DMS53 treated with DMSO at 0.1 percent for 48 hours (cell line): ENCODE measurements around the gene DISC1.
A peak's percentile ranks its signal among the peaks of the same experiment; 100 is the strongest.

Experiments used
- DNase-seq: peaks from one replicate; lab custom pipeline; 2025; ENCODE audit not compliant: unreplicated experiment; lab: John Stamatoyannopoulos, UW

The DISC1 gene

GRCh38 chr1:232018231-232019025, 391.8 kb downstream of the DISC1 start:
- DNase-seq, result no peak

GRCh38 chr1:232019026-232019340, 392.4 kb downstream of the DISC1 start:
- no peak for DNase-seq

- DNase-seq, result no peak
Measured at GRCh38 chr1:232020352-232020751, 393.8 kb downstream of the DISC1 start.

- DNase-seq, result no peak
Measured at GRCh38 chr1:232029315-232029714, 402.7 kb downstream of the DISC1 start.

- DNase-seq, result no peak
Measured at GRCh38 chr1:232031156-232031555, 404.6 kb downstream of the DISC1 start.

GRCh38 chr1:232033285-232033684, 406.7 kb downstream of the DISC1 start:
- peak; percentile 31 for DNase-seq

- DNase-seq, result no peak
Measured at GRCh38 chr1:232034556-232034955, 408.0 kb downstream of the DISC1 start.

GRCh38 chr1:232036181-232036933, 409.8 kb downstream of the DISC1 start:
- no peak for DNase-seq

- DNase-seq, result no peak
Measured at GRCh38 chr1:232037774-232038388, 411.3 kb downstream of the DISC1 start.

GRCh38 chr1:232038706-232039677, 412.4 kb downstream of the DISC1 start:
- no peak for DNase-seq

- no peak for DNase-seq
Measured at GRCh38 chr1:232040260-232040659, 413.7 kb downstream of the DISC1 start.

- no peak for DNase-seq
Measured at GRCh38 chr1:232044728-232045127, 418.1 kb downstream of the DISC1 start.

GRCh38 chr1:232045139-232045994, 418.8 kb downstream of the DISC1 start:
- no peak for DNase-seq

GRCh38 chr1:232046451-232047306, 420.1 kb downstream of the DISC1 start:
- DNase-seq, result no peak

- no peak for DNase-seq
Measured at GRCh38 chr1:232047473-232047872, 420.9 kb downstream of the DISC1 start.

GRCh38 chr1:232048481-232048880, 421.9 kb downstream of the DISC1 start:
- no peak for DNase-seq

GRCh38 chr1:232049335-232049734, 422.7 kb downstream of the DISC1 start:
- no peak for DNase-seq

GRCh38 chr1:232057217-232057895, 430.8 kb downstream of the DISC1 start:
- no peak for DNase-seq

GRCh38 chr1:232057896-232058274, 431.3 kb downstream of the DISC1 start:
- no peak for DNase-seq
